NCI-H2171 (cell line): Measurements from ENCODE around the gene RIOX2.

ENCODE experiments used
- DNase-seq: peaks from one replicate; lab custom pipeline; 2025; lab: John Stamatoyannopoulos, UW

Gene RIOX2

GRCh38 chr3:97954228-97954827 lies 17.9 kb downstream of the RIOX2 start:
- no peak for DNase-seq

GRCh38 chr3:97952872-97953271 lies 19.4 kb downstream of the RIOX2 start:
- no peak for DNase-seq

- no peak for DNase-seq
Measured at GRCh38 chr3:97952280-97952679, 20.0 kb downstream of the RIOX2 start.

GRCh38 chr3:97950360-97950759 lies 21.9 kb downstream of the RIOX2 start:
- no peak for DNase-seq

GRCh38 chr3:97949743-97950142 lies 22.5 kb downstream of the RIOX2 start:
- no peak for DNase-seq

GRCh38 chr3:97949110-97949485 lies 23.1 kb downstream of the RIOX2 start:
- DNase-seq, result no peak

GRCh38 chr3:97948351-97949109 lies 23.7 kb downstream of the RIOX2 start:
- no peak for DNase-seq

GRCh38 chr3:97942801-97943546 lies 29.3 kb downstream of the RIOX2 start:
- DNase-seq, result no peak

- no peak for DNase-seq
Measured at GRCh38 chr3:97940034-97940433, 32.2 kb downstream of the RIOX2 start.

- DNase-seq, result no peak
Measured at GRCh38 chr3:97939401-97939800, 32.8 kb downstream of the RIOX2 start.

- no peak for DNase-seq
Measured at GRCh38 chr3:97938444-97938843, 33.8 kb downstream of the RIOX2 start.

- no peak for DNase-seq
Measured at GRCh38 chr3:97937205-97937604, 35.0 kb downstream of the RIOX2 start.

GRCh38 chr3:97935842-97936241 lies 36.4 kb downstream of the RIOX2 start:
- no peak for DNase-seq

- DNase-seq, result no peak
Measured at GRCh38 chr3:97934980-97935695, 37.1 kb downstream of the RIOX2 start.

GRCh38 chr3:97932387-97932801 lies 39.8 kb downstream of the RIOX2 start:
- DNase-seq, result no peak

GRCh38 chr3:97931218-97931617 lies 41.0 kb downstream of the RIOX2 start:
- no peak for DNase-seq

- DNase-seq, result peak; percentile 47
Measured at GRCh38 chr3:97930018-97930417, 42.2 kb downstream of the RIOX2 start.

GRCh38 chr3:97928986-97929385 lies 43.2 kb downstream of the RIOX2 start:
- no peak for DNase-seq

GRCh38 chr3:97927704-97928103 lies 44.5 kb downstream of the RIOX2 start:
- DNase-seq, result peak; percentile 9

GRCh38 chr3:97917813-97918536 lies 54.3 kb downstream of the RIOX2 start:
- DNase-seq, result no peak

GRCh38 chr3:97916576-97916975 lies 55.7 kb downstream of the RIOX2 start:
- DNase-seq, result no peak

- no peak for DNase-seq
Measured at GRCh38 chr3:97914388-97914787, 57.8 kb downstream of the RIOX2 start.
